ENCODE data around the gene SYCE3. TPM values are rescaled to one million over a fixed set of nuclear protein-coding genes. Genes with fewer than 3 reads are reported as not detected.

SYCE3 gene
- total RNA-seq, 1 donor from 2014 or later, result not detected

DNA sequence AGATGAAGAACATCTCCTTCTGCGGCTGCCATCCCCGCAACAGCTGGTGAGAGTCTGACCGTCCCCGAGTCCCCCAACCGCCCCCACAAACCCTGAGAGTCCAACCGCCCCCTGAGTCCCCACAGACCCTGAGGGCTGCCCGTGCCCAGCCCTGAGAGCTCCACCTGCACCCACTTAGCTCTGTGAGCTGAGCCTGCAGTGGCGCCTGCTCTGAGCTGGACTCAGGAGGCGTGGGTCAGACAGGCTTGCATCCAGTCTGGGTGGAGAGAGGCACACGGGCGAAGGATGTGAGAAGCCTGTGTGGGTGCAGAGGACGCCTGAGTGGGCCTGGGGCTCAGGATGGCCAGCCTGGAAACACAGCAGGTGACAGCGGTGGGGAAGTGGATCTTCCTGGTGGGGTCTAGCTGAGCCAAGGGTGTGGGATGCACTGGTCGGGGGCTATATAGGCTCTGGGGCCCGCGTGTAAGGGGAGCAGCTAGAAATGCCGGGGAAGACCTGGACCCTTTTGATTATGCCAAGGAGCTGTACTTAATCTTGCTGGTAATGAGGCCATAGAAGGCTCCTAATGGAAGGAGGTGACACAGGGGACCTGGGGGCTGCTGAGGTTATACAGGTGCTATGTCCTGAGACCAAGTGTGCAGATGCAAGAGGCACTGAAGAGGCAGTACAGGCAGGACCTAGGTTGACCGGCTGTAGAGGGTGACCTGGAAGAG, 44.4 kb upstream of the SYCE3 start:
- Histone ChIP-seq H3K27me3 (ENCODE audit: control insufficient read depth in 3 of 3, insufficient read depth in 3 of 3, low read length in 3 of 3) (peaks cover 26 to 56% (median 49%) of the 10 kb centered on the region in 3 donors), H3K9me3 (ENCODE audit: control insufficient read depth in 3 of 3, low read length in 3 of 3) (no peaks in the 10 kb centered on the region), H3K4me1 (ENCODE audit: control insufficient read depth in 3 of 3, insufficient read depth in 3 of 3, low read length in 3 of 3) (no peaks in the 10 kb centered on the region), H3K27ac (ENCODE audit: low read depth, low read length) (no peak overlapping the region), H3K4me3 (ENCODE audit: low read length in 3 of 3) (no peak overlapping the region), H3K36me3 (ENCODE audit: control insufficient read depth in 3 of 3, insufficient read depth in 3 of 3, low read length in 3 of 3) (no peaks in the 10 kb centered on the region), H3K9ac (ENCODE audit: low read depth in 1 of 3, low read length in 3 of 3) (no peak overlapping the region)

DNA sequence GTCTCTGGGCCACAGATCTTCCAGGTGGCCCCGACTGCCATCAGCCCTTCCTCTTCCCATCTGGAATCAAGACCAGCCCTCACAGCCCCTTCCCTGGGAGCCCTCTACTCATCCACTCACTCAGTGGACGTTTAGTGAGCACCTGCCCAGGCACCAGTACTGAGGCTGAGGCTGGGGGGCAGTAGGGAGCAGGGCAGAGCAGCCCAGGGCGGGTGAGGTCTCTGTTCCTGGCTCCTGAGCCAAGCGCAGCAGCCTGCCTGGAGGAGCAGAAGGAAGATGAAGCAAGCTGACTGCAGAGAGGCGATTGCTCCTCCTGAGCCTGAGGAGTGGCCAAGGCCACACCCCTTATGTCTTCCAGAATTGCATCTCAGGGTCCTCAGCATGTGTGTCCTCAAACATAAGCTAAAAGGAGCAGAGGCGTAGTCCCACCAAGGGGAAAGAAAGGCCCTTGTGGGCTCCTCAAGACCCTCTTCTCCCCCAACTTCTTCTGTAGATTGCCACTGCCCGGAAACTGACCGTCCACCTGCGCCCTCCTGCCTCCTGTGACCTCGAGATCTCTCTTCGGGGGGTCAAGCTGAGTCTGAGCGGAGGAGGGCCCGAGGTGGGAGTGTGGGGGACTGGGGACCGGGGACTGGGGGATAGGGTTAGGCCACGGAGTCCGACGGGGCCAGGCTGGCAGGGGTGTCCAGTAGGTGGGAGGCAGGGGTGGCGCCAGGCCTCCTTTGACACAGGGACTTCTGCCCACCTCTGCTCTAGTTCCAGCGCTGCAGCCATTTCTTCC, 43.6 kb upstream of the SYCE3 start:
- Histone ChIP-seq H3K4me3 (ENCODE audit: low read length in 3 of 3) (no peak overlapping the region), H3K9ac (ENCODE audit: low read depth in 1 of 3, low read length in 3 of 3) (no peak overlapping the region), H3K27ac (ENCODE audit: low read depth, low read length) (no peak overlapping the region), H3K27me3 (ENCODE audit: control insufficient read depth in 3 of 3, insufficient read depth in 3 of 3, low read length in 3 of 3) (peaks cover 33 to 63% (median 56%) of the 10 kb centered on the region in 3 donors), H3K9me3 (ENCODE audit: control insufficient read depth in 3 of 3, low read length in 3 of 3) (no peaks in the 10 kb centered on the region), H3K4me1 (ENCODE audit: control insufficient read depth in 3 of 3, insufficient read depth in 3 of 3, low read length in 3 of 3) (no peaks in the 10 kb centered on the region), H3K36me3 (ENCODE audit: control insufficient read depth in 3 of 3, insufficient read depth in 3 of 3, low read length in 3 of 3) (no peaks in the 10 kb centered on the region)

DNA sequence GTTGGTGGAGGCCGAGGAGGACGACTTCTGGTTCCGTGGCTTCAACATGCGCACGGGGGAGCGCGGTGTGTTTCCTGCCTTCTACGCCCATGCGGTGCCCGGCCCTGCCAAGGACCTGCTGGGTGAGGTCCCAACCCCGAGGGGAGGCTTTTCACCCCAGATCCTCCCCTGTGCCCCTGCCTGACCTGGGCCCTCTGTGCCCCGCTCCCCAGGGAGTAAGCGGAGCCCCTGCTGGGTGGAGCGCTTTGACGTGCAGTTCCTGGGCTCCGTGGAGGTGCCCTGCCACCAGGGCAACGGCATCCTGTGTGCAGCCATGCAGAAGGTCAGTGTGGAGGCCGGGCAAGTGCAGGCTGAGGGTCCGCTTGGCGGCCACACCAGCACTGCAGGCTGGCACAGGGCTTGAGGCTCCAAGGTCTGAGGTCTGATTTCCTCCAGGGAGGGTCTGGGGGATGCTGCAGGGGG, 42.9 kb upstream of the SYCE3 start:
- Histone ChIP-seq H3K9me3 (ENCODE audit: control insufficient read depth in 3 of 3, low read length in 3 of 3) (no peaks in the 10 kb centered on the region), H3K4me1 (ENCODE audit: control insufficient read depth in 3 of 3, insufficient read depth in 3 of 3, low read length in 3 of 3) (no peaks in the 10 kb centered on the region), H3K36me3 (ENCODE audit: control insufficient read depth in 3 of 3, insufficient read depth in 3 of 3, low read length in 3 of 3) (no peaks in the 10 kb centered on the region), H3K9ac (ENCODE audit: low read depth in 1 of 3, low read length in 3 of 3) (no peak overlapping the region), H3K27me3 (ENCODE audit: control insufficient read depth in 3 of 3, insufficient read depth in 3 of 3, low read length in 3 of 3) (peaks cover 33 to 63% (median 61%) of the 10 kb centered on the region in 3 donors), H3K4me3 (ENCODE audit: low read length in 3 of 3) (no peak overlapping the region), H3K27ac (ENCODE audit: low read depth, low read length) (no peak overlapping the region)

DNA sequence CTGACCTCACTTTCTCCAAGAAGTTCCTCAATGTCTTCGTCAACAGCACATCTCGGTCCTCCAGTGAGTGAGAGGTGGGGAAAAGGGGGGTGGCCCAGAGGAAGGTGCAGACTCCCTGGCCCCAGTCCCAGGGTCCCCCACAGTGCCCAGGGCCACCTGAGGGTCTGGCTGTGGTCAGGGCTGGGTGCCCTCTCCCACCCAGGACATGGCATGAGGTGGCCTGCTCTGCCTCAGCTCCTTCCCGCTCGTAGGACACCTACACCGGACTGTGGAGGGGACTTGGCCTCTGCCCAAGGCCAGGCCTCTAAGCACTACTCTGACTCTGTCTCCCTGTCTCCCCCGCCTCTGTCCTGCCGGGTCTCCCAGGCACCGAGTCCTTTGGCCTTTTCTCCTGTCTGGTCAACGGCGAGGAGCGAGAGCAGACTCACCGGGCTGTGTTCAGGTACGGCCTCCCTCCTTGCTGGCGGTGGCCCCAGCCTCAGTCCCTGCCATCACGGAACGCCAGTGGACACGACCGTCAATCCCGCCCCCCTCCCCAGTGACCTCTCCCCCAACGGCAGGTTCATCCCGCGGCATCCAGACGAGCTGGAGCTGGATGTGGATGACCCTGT, 42.4 kb upstream of the SYCE3 start:
- peaks cover 34 to 64% (median 57%) of the 10 kb centered on the region in 3 donors for H3K27me3 ChIP-seq (ENCODE audit: control insufficient read depth in 3 of 3, insufficient read depth in 3 of 3, low read length in 3 of 3)
- H3K4me1 ChIP-seq (ENCODE audit: control insufficient read depth in 3 of 3, insufficient read depth in 3 of 3, low read length in 3 of 3), result no peaks in the 10 kb centered on the region
- H3K36me3 ChIP-seq (ENCODE audit: control insufficient read depth in 3 of 3, insufficient read depth in 3 of 3, low read length in 3 of 3), result no peaks in the 10 kb centered on the region
- H3K4me3 ChIP-seq (ENCODE audit: low read length in 3 of 3), result no peak overlapping the region
- H3K9ac ChIP-seq (ENCODE audit: low read depth in 1 of 3, low read length in 3 of 3), result no peak overlapping the region
- H3K9me3 ChIP-seq (ENCODE audit: control insufficient read depth in 3 of 3, low read length in 3 of 3), result no peaks in the 10 kb centered on the region
- H3K27ac ChIP-seq (ENCODE audit: low read depth, low read length), result no peak overlapping the region

DNA sequence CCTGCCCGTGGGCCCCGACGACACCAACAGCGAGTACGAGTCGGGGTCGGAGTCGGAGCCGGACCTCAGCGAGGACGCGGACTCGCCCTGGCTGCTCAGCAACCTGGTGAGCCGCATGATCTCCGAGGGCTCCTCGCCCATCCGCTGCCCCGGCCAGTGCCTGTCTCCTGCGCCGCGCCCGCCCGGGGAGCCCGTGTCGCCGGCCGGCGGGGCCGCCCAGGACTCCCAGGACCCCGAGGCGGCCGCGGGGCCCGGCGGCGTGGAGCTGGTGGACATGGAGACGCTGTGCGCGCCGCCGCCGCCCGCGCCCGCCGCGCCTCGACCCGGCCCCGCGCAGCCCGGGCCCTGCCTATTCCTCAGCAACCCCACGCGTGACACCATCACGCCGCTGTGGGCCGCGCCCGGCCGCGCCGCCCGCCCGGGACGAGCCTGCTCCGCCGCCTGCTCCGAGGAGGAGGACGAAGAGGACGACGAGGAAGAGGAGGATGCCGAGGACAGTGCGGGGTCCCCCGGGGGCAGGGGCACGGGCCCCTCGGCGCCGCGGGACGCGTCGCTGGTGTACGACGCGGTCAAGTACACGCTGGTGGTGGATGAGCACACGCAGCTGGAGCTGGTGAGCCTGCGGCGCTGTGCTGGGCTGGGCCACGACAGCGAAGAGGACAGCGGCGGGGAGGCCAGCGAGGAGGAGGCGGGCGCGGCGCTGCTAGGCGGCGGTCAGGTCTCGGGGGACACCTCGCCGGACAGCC, 41.7 kb upstream of the SYCE3 start:
- Histone ChIP-seq H3K4me1 (ENCODE audit: control insufficient read depth in 3 of 3, insufficient read depth in 3 of 3, low read length in 3 of 3) (peaks cover 0 to 2% (median 0%) of the 10 kb centered on the region in 3 donors), H3K27me3 (ENCODE audit: control insufficient read depth in 3 of 3, insufficient read depth in 3 of 3, low read length in 3 of 3) (peaks cover 39 to 66% (median 64%) of the 10 kb centered on the region in 3 donors), H3K4me3 (ENCODE audit: low read length in 3 of 3) (no peak overlapping the region), H3K36me3 (ENCODE audit: control insufficient read depth in 3 of 3, insufficient read depth in 3 of 3, low read length in 3 of 3) (no peaks in the 10 kb centered on the region), H3K9ac (ENCODE audit: low read depth in 1 of 3, low read length in 3 of 3) (no peak overlapping the region), H3K9me3 (ENCODE audit: control insufficient read depth in 3 of 3, low read length in 3 of 3) (no peaks in the 10 kb centered on the region), H3K27ac (ENCODE audit: low read depth, low read length) (no peak overlapping the region)

DNA sequence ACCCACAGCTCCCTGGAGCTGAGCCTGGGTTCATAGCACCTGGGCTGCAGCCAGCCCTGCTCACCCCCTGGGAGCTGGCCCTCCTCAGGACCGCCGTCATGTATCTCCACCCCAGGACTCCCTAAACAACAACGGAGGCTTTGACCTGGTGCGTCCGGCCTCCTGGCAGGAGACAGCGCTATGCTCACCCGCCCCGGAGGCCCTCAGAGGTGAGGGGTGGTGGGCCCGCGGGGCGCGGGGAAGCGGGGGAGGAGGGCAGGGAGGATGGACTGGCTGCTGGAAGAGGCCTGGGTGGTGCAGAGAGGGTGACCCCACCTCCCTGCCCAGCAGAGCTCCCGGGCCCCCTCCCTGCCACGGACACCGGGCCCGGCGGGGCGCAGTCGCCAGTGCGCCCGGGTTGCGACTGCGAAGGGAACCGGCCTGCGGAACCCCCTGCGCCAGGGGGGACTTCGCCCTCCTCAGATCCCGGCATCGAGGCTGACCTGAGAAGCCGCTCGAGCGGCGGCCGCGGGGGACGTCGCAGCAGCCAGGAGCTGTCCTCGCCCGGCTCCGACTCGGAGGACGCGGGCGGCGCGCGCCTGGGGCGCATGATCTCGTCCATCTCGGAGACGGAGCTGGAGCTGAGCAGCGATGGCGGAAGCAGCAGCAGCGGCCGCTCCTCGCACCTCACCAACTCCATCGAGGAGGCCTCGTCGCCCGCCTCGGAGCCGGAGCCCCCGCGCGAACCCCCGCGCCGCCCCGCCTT, 41.0 kb upstream of the SYCE3 start:
- peaks cover 39 to 68% (median 68%) of the 10 kb centered on the region in 3 donors for H3K27me3 ChIP-seq (ENCODE audit: control insufficient read depth in 3 of 3, insufficient read depth in 3 of 3, low read length in 3 of 3)
- H3K4me1 ChIP-seq (ENCODE audit: control insufficient read depth in 3 of 3, insufficient read depth in 3 of 3, low read length in 3 of 3), result peaks cover 0 to 2% (median 0%) of the 10 kb centered on the region in 3 donors
- no peak overlapping the region for H3K4me3 ChIP-seq (ENCODE audit: low read length in 3 of 3)
- H3K9me3 ChIP-seq (ENCODE audit: control insufficient read depth in 3 of 3, low read length in 3 of 3), result no peaks in the 10 kb centered on the region
- no peak overlapping the region for H3K27ac ChIP-seq (ENCODE audit: low read depth, low read length)
- no peak overlapping the region for H3K9ac ChIP-seq (ENCODE audit: low read depth in 1 of 3, low read length in 3 of 3)
- H3K36me3 ChIP-seq (ENCODE audit: control insufficient read depth in 3 of 3, insufficient read depth in 3 of 3, low read length in 3 of 3), result no peaks in the 10 kb centered on the region

DNA sequence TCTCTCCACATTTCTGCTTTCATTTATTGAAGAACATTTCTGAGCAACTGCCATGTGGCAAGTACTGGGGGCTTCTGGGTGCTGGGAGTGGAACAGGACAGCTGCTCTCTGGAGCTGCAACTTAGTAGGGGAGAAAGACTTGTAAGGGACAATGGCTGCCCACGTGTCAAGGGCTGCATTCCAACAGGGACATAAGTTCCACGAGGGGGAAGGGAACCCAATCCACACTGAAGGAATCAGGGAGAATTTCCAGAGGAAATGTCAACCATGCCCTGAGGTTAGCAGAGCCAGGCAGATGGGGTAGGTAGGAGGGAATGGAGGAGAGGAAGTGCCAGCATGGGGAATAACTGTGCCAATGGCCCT, 39.6 kb upstream of the SYCE3 start:
- Histone ChIP-seq H3K9me3 (ENCODE audit: control insufficient read depth in 3 of 3, low read length in 3 of 3) (no peaks in the 10 kb centered on the region), H3K27me3 (ENCODE audit: control insufficient read depth in 3 of 3, insufficient read depth in 3 of 3, low read length in 3 of 3) (peaks cover 38 to 66% (median 60%) of the 10 kb centered on the region in 3 donors), H3K9ac (ENCODE audit: low read depth in 1 of 3, low read length in 3 of 3) (no peak overlapping the region), H3K4me3 (ENCODE audit: low read length in 3 of 3) (no peak overlapping the region), H3K36me3 (ENCODE audit: control insufficient read depth in 3 of 3, insufficient read depth in 3 of 3, low read length in 3 of 3) (no peaks in the 10 kb centered on the region), H3K27ac (ENCODE audit: low read depth, low read length) (no peak overlapping the region), H3K4me1 (ENCODE audit: control insufficient read depth in 3 of 3, insufficient read depth in 3 of 3, low read length in 3 of 3) (peaks cover 0 to 2% (median 0%) of the 10 kb centered on the region in 3 donors)

DNA sequence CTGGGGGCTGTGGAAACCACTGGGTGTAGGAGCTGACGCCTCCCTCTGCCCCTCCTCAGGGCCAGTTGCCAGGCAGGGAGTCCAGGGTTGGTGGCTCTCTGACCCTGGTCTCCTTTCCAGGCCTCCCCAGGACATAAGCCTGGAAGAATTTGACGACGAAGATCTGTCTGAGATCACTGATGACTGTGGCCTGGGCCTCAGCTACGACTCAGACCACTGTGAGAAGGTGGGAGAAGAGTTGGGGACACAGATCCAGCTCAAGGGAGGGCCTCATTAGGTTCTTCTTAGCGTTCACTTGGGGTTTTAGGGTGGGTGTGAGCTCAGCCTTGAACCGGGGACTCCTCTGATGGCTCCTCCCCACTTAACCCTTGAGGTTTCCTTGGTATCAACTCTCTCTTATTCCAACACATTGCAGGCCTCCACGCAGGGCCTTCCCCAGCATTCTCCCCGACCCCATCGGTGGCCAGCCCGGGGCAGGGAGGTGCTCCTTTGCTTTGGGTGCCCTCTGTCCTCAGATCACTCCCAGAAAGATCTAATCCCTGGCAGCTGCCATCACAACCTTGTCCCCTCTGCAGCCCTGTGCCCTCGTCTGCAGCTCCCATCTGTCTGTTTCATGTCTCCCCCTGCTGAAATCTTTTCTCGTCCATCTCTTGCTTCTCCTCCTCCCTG, 39.1 kb upstream of the SYCE3 start:
- Histone ChIP-seq H3K27ac (ENCODE audit: low read depth, low read length) (no peak overlapping the region), H3K27me3 (ENCODE audit: control insufficient read depth in 3 of 3, insufficient read depth in 3 of 3, low read length in 3 of 3) (peaks cover 35 to 61% (median 59%) of the 10 kb centered on the region in 3 donors), H3K4me1 (ENCODE audit: control insufficient read depth in 3 of 3, insufficient read depth in 3 of 3, low read length in 3 of 3) (peaks cover 0 to 2% (median 0%) of the 10 kb centered on the region in 3 donors), H3K9ac (ENCODE audit: low read depth in 1 of 3, low read length in 3 of 3) (no peak overlapping the region), H3K4me3 (ENCODE audit: low read length in 3 of 3) (no peak overlapping the region), H3K36me3 (ENCODE audit: control insufficient read depth in 3 of 3, insufficient read depth in 3 of 3, low read length in 3 of 3) (no peaks in the 10 kb centered on the region), H3K9me3 (ENCODE audit: control insufficient read depth in 3 of 3, low read length in 3 of 3) (no peaks in the 10 kb centered on the region)
